Ishikawa (cell line): ENCODE results near the gene BET1L.

Experiments used
- CEBPB ChIP-seq: IDR thresholded peaks from 2 replicates; pipeline ENCODE4 v1.6.1; 2012
- CREB1 ChIP-seq: IDR thresholded peaks from 2 replicates; pipeline ENCODE4 v1.6.1; 2012; ENCODE audit warnings: low read depth
- EP300 ChIP-seq: IDR thresholded peaks from 2 replicates; pipeline ENCODE4 v1.6.1; 2012; ENCODE audit warnings: borderline replicate concordance
- FOXM1 ChIP-seq: IDR thresholded peaks from 2 replicates; pipeline ENCODE4 v1.6.1; 2012; ENCODE audit warnings: low read depth, borderline replicate concordance
- RAD21 ChIP-seq: IDR thresholded peaks from 2 replicates; pipeline ENCODE4 v1.6.1; 2012; ENCODE audit warnings: low read depth
- REST ChIP-seq: IDR thresholded peaks from 2 replicates; pipeline ENCODE4 v1.6.1; 2012; ENCODE audit warnings: low read depth, mild to moderate bottlenecking
- TAF1 ChIP-seq: IDR thresholded peaks from 2 replicates; pipeline ENCODE4 v1.6.1; 2012; ENCODE audit warnings: low read depth, mild to moderate bottlenecking
- TCF12 ChIP-seq: IDR thresholded peaks from 2 replicates; pipeline ENCODE4 v1.6.1; 2012; ENCODE audit warnings: low read depth
- TEAD4 ChIP-seq: IDR thresholded peaks from 2 replicates; pipeline ENCODE4 v1.6.1; 2012
- YY1 ChIP-seq: IDR thresholded peaks from 2 replicates; pipeline ENCODE4 v1.6.1; 2012; ENCODE audit warnings: low read depth
- TF ChIP-seq, protein P1 (sequence below): IDR thresholded peaks from 2 replicates; pipeline ENCODE4 v1.6.1; 2012
- TF ChIP-seq, protein P2 (sequence below): IDR thresholded peaks from 2 replicates; pipeline ENCODE4 v1.6.1; 2012

- no peak for TF ChIP-seq TEAD4
- TF ChIP-seq CEBPB, result no peak
- no peak for TF ChIP-seq FOXM1
- no peak for TF ChIP-seq REST
- no peak for TF ChIP-seq RAD21
- TF ChIP-seq YY1, result no peak
- no peak for TF ChIP-seq EP300
- TF ChIP-seq TAF1, result no peak
- TF ChIP-seq, protein P1, sequence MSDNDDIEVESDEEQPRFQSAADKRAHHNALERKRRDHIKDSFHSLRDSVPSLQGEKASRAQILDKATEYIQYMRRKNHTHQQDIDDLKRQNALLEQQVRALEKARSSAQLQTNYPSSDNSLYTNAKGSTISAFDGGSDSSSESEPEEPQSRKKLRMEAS, result no peak
- TF ChIP-seq TCF12, result no peak
- TF ChIP-seq, protein P2, sequence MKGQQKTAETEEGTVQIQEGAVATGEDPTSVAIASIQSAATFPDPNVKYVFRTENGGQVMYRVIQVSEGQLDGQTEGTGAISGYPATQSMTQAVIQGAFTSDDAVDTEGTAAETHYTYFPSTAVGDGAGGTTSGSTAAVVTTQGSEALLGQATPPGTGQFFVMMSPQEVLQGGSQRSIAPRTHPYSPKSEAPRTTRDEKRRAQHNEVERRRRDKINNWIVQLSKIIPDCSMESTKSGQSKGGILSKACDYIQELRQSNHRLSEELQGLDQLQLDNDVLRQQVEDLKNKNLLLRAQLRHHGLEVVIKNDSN, result no peak
- TF ChIP-seq CREB1, result no peak
Measured at GRCh38 chr11:253886-254270, 46.7 kb upstream of the BET1L start.
